K562 (cell line): ENCODE data around the gene GABBR1. TPM values are rescaled to one million over a fixed set of nuclear protein-coding genes. Genes with fewer than 3 reads are reported as not detected.

Experiments
- ATAC-seq: fragments of 200-7000 bp; cut with Tn5 transposase; 3 replicates; pipeline ENCODE4 v1.9.1; 2020; ENCODE audit warnings: moderate library complexity
- BruUV-seq: library from RNA; stranded (reverse); fragments of 400-500 nt; replicated peaks from 2 replicates; lab custom pipeline; 2021; lab: Mats Ljungman, UMichigan
- CTCF ChIA-PET: fragments of 300-600 bp; formaldehyde crosslinking; extraction: SDS; loops from one replicate; lab custom pipeline; 2021; ENCODE audit warnings: low intra/inter-chr PET ratio; lab: Yijun Ruan, JAX
- POLR2A ChIA-PET: fragments of 300-600, 350-650 bp; sonication (Branson Sonifier 250); formaldehyde crosslinking; extraction: SDS; loops from one replicate; lab custom pipeline; 2021; ENCODE audit warnings: antibody characterized with exemption, inconsistent platforms; lab: Yijun Ruan, JAX
- DNase-seq, 4 experiments: peaks; one replicate each; pipeline versions ENCODE4 v3.0.0 to v3.0.0-alpha.2; 2011 to 2018; ENCODE audit warnings: low spot score in 3 of 4, mixed read lengths in 3 of 4; ENCODE audit errors: extremely low read depth in 1 of 4
- FAIRE-seq: peaks from 2 replicates; lab custom pipeline; 2011; peaks lifted over from hg19 to GRCh38; lab: Jason Lieb, UNC
- H2AFZ ChIP-seq: 2 replicates; pipeline ENCODE4 v1.6.0; 2011; ENCODE audit warnings: low read depth, low read length, control low read depth, inconsistent platforms
- H3K27ac ChIP-seq: fragments of 200-600 bp; 3 replicates; pipeline ENCODE4 v1.8.0; 2011; ENCODE audit warnings: low read depth, mild to moderate bottlenecking, control low read depth, inconsistent platforms, low read length, moderate library complexity, mixed read lengths; ENCODE audit errors: extremely low read depth
- H3K27me3 ChIP-seq, 2 experiments: fragments of 300-600 bp in 1 of 2; 2 replicates in 1 of 2; 3 replicates in 1 of 2; pipeline versions ENCODE4 v1.6.0 to v1.8.0; 2011; ENCODE audit warnings: inconsistent platforms in 2 of 2, low read length in 2 of 2, mild to moderate bottlenecking in 1 of 2, mixed read lengths in 1 of 2, moderate library complexity in 1 of 2; ENCODE audit not compliant: control insufficient read depth in 2 of 2, insufficient read depth in 2 of 2
- H3K36me3 ChIP-seq: fragments of 300-600 bp; 3 replicates; pipeline ENCODE4 v1.8.0; 2011; ENCODE audit warnings: mild to moderate bottlenecking, low read length, inconsistent platforms; ENCODE audit not compliant: control insufficient read depth, insufficient read depth
- H3K4me1 ChIP-seq, 2 experiments: fragments of 200-600 bp in 1 of 2; replicated peaks in 1 of 2; 2 replicates in 1 of 2; 3 replicates in 1 of 2; pipeline versions ENCODE4 v1.5.1 to v1.8.0; 2011; ENCODE audit warnings: inconsistent platforms in 2 of 2, low read length in 2 of 2, mild to moderate bottlenecking in 1 of 2, mixed read lengths in 1 of 2, moderate library complexity in 1 of 2; ENCODE audit not compliant: control insufficient read depth in 2 of 2, insufficient read depth in 2 of 2
- H3K4me2 ChIP-seq: 2 replicates; pipeline ENCODE4 v1.6.1; 2011; ENCODE audit warnings: low read length, control low read depth, inconsistent platforms, mixed read lengths; ENCODE audit not compliant: insufficient read depth
- H3K4me3 ChIP-seq: fragments of 200-600 bp; sonication (generic), shearing (Covaris generic); 2 replicates; pipeline ENCODE4 v1.5.1; 2016; ENCODE audit warnings: control low read depth, inconsistent platforms
- H3K79me2 ChIP-seq: fragments of 200-600 bp; 3 replicates; pipeline ENCODE4 v1.8.0; 2011; ENCODE audit warnings: low read length, inconsistent platforms; ENCODE audit not compliant: control insufficient read depth, insufficient read depth
- H3K9ac ChIP-seq, 2 experiments: 2 replicates each; pipeline versions ENCODE4 v1.6.0 to v1.6.1; 2011; ENCODE audit warnings: low read depth in 2 of 2, low read length in 2 of 2, control low read depth in 1 of 2, inconsistent platforms in 1 of 2, mild to moderate bottlenecking in 1 of 2, mixed read lengths in 1 of 2; ENCODE audit not compliant: insufficient read depth in 1 of 2
- H3K9me1 ChIP-seq: one replicate; pipeline ENCODE4 v1.6.0; 2011; ENCODE audit warnings: inconsistent platforms, mild to moderate bottlenecking, low read length, moderate library complexity; ENCODE audit not compliant: control insufficient read depth, insufficient read depth
- H3K9me3 ChIP-seq: replicated peaks from 2 replicates; pipeline ENCODE4 v1.5.1; 2011; ENCODE audit warnings: low read depth, low read length, inconsistent platforms; ENCODE audit not compliant: control insufficient read depth, insufficient read depth
- H4K20me1 ChIP-seq: replicated peaks from 2 replicates; pipeline ENCODE4 v1.6.1; 2011; ENCODE audit warnings: low read length, inconsistent platforms, mixed read lengths; ENCODE audit not compliant: control insufficient read depth, insufficient read depth
- CBFB ChIP-seq: sonication (generic); formaldehyde crosslinking; IDR thresholded peaks from 2 replicates; pipeline ENCODE4 v1.4.0; 2020; ENCODE audit warnings: mild to moderate bottlenecking, missing genetic modification reagents
- POLR2B ChIP-seq: fragments of 450-650 bp; IDR thresholded peaks from 2 replicates; pipeline ENCODE4 v1.6.1; 2018; ENCODE audit warnings: low read depth; ENCODE audit not compliant: partially characterized antibody
- SAP30 ChIP-seq: fragments of 200-600 bp; sonication (generic); IDR thresholded peaks from 2 replicates; pipeline ENCODE4 v1.6.1; 2012; ENCODE audit warnings: borderline replicate concordance, low read depth, mild to moderate bottlenecking, moderate library complexity, low read length, control low read depth, inconsistent platforms; ENCODE audit not compliant: insufficient read depth, poor library complexity, severe bottlenecking
- SUPT5H ChIP-seq: fragments of 450-650 bp; IDR thresholded peaks from 2 replicates; pipeline ENCODE4 v1.6.1; 2016
- TBL1XR1 ChIP-seq, 2 experiments: IDR thresholded peaks; 2 replicates each; pipeline ENCODE4 v1.6.1; 2012; ENCODE audit warnings: improper control_type of control experiment in 2 of 2, low read length in 2 of 2, mild to moderate bottlenecking in 1 of 2
- THRAP3 ChIP-seq: fragments of 450-650 bp; IDR thresholded peaks from 2 replicates; pipeline ENCODE4 v1.6.1; 2016; ENCODE audit warnings: mild to moderate bottlenecking, inconsistent platforms, borderline replicate concordance
- ZNF133 ChIP-seq: fragments of 250-450 bp; sonication (Bioruptor Pico); IDR thresholded peaks from 2 replicates; pipeline ENCODE4 v1.4.0; 2020; ENCODE audit warnings: mild to moderate bottlenecking
- ZNF431 ChIP-seq: sonication (generic); formaldehyde crosslinking; IDR thresholded peaks from 2 replicates; pipeline ENCODE4 v1.8.0; 2022; ENCODE audit warnings: mild to moderate bottlenecking, missing genetic modification reagents
- ZNF778 ChIP-seq: fragments of 450-650 bp; formaldehyde crosslinking; IDR thresholded peaks from 2 replicates; pipeline ENCODE4 v1.4.0; 2020; ENCODE audit warnings: mild to moderate bottlenecking, moderate library complexity
- WGBS: fragments of 100-300 bp; shearing (Covaris generic); methylation state at CpG from one replicate; pipeline ENCODE4 v1.1.6; 2016; ENCODE audit warnings: low coverage, mixed read lengths; ENCODE audit not compliant: insufficient coverage; ENCODE audit errors: missing lambda C conversion rate; 5-methylcytosine and 5-hydroxymethylcytosine counted together
- in situ Hi-C: fragments of 300-500 bp; cut with MboI; formaldehyde crosslinking; loops from 4 replicates; pipeline ENCODE4 v1.15.0; 2018; ENCODE audit warnings: inconsistent platforms, mixed read lengths
- intact Hi-C: fragments of 100-400 bp; cut with micrococcal nuclease; formaldehyde crosslinking; loops from 2 replicates; pipeline ENCODE4 v1.14.2; 2022
- polyA plus RNA-seq, 8 experiments: library from polyadenylated mRNA; depleted of rRNA in 4 of 8; stranded (reverse) in 5 of 8; unstranded in 3 of 8; fragments of >200 nt; fragmentation: Nextera tagmentation in 2 of 8; fragmentation: Illumina TruSeq in 1 of 8; extraction: Ambion mirVana in 2 of 8; extraction: Trizol in 1 of 8; gene quantifications; 2 replicates each; pipeline versions ENCODE4 v1.2.1 to v1.2.3, GENCODE V29; 2011 to 2014; ENCODE audit warnings: inconsistent platforms in 1 of 8, missing spikeins in 1 of 8
- total RNA-seq, 7 experiments: library from RNA; depleted of rRNA in 6 of 7; stranded (reverse); fragments of >200 nt in 6 of 7; fragmentation: Illumina TruSeq in 2 of 7; extraction: Trizol in 2 of 7; gene quantifications; 2 replicates each; pipeline versions ENCODE4 v1.2.1 to v1.2.3, GENCODE V29; 2011 to 2021; ENCODE audit warnings: low replicate concordance in 1 of 7
- TF ChIP-seq, protein P1 (sequence below): IDR thresholded peaks from 3 replicates; pipeline ENCODE4 v1.6.1; 2011; ENCODE audit warnings: borderline replicate concordance, mild to moderate bottlenecking; ENCODE audit not compliant: insufficient read length, insufficient read depth
- TF ChIP-seq, protein P2 (sequence below): sonication (generic); formaldehyde crosslinking; IDR thresholded peaks from 2 replicates; pipeline ENCODE4 v1.8.1; 2023; ENCODE audit warnings: missing genetic modification reagents, mild to moderate bottlenecking, borderline replicate concordance

GABBR1 gene
- total and polyA plus RNA-seq, 9 of the 15 experiments (the other 6 are each of a cell fraction or from before 2014, with no cell fraction given) = 2.2 to 48.3 (median 20.8) TPM

DNA sequence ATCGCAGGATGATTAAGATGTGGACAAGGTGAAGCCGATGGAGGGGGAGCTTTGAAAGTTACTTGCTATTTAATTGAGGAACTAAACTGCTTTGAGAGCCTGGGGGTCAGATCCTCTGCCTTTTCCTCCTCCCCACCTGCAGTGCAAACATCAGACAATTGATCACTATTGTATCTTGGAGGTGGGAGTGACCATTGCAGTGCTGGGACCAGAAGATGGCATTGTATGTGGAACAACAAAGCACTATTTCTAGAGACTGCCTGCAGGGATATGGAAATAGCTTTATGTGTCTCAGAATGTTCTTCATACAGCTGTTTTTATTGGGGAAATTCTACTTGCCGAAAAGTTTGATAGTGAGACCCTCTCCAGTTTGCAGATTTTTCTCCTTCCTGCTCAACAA lies 28.1 kb upstream of the GABBR1 start:
- no peak overlapping the region for H3K9ac ChIP-seq
- 15% methylated on average over 3 of the region's 3 CpGs for WGBS
- no peaks in the 10 kb centered on the region for H3K4me1 ChIP-seq
- no peak overlapping the region for H2AFZ ChIP-seq
- H3K79me2 ChIP-seq = no peaks in the 10 kb centered on the region
- no peak overlapping the region for H3K4me3 ChIP-seq
- no peak overlapping the region for H3K4me2 ChIP-seq
- TF ChIP-seq SAP30 (no peak), CBFB (no peak), ZNF778 (CRISPR knock-in tag) (no peak), SUPT5H (no peak)
- BruUV-seq = no TSS peak
- ChIA-PET POLR2A (interaction anchor here (1.2 to 1.4 kb wide), 2 partner anchors 11 to 88 kb away, joined by 3 to 4 read pairs; no protein-coding TSS in a partner anchor), CTCF (no interaction called here)
- H3K9me1 ChIP-seq = no peaks in the 10 kb centered on the region
- ATAC-seq = no peak
- no peak overlapping the region for H3K27ac ChIP-seq
- H3K36me3 ChIP-seq = no peaks in the 10 kb centered on the region
- FAIRE-seq = no peak
- intact Hi-C loops (no loop called here), in situ Hi-C loops (no loop called here)
- DNase-seq = no peak
- H3K27me3 ChIP-seq = peaks cover 41 to 57% of the 10 kb centered on the region in 2 experiments
- no peaks in the 10 kb centered on the region for H3K9me3 ChIP-seq
- no peaks in the 10 kb centered on the region for H4K20me1 ChIP-seq

DNA sequence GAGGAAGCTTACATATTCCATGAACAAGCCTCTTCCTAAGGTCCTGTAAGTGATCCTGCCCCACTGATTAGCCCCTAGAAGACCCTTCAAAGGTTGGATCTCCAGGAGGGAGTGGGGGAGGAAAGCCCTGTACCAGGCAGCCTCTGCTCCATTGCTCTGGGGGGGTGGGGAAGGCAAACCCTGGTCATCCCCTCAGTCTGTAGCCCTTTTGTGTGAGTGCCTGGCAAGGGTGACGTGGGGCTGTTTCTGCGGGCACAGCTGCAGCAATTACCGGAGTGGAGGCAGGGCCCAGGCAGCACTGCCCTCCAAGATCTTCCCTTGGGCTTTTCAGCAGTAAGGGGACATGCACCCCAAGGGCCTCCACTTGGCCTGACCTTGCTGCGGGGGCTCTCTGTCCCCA lies 23.8 kb upstream of the GABBR1 start, which contains the start of gene MOG:
Gene MOG, plus strand, starts transcription at position 295 of the 400 bp plus-strand sequence. CDS start 118 bp downstream, outside the sequence.
- POLR2A ChIA-PET = interaction anchor here (0.7 kb wide), 3 partner anchors 25 to 562 kb away, joined by 3 to 5 read pairs (median 3); no protein-coding TSS in a partner anchor
- DNase-seq (peak in 1 of 4 experiments; percentile 5), FAIRE-seq (no peak), ATAC-seq (no peak)
- WGBS = 0% methylated on average over 4 of the region's 4 CpGs
- H3K4me3 ChIP-seq = no peak within 1 kb of the TSS
- no peaks in the 10 kb centered on the region for H3K36me3 ChIP-seq
- no peaks in the 10 kb centered on the region for H3K79me2 ChIP-seq
- H3K27me3 ChIP-seq = peaks cover 40 to 60% of the 10 kb centered on the region in 2 experiments
- H2AFZ ChIP-seq = no peak within 1 kb of the TSS
- BruUV-seq = no TSS peak
- no peaks in the 10 kb centered on the region for H3K4me1 ChIP-seq
- intact Hi-C loops = no loop called here
- in situ Hi-C loops = no loop called here
- H3K27ac ChIP-seq = no peak within 1 kb of the TSS
- H3K4me2 ChIP-seq = no peak within 1 kb of the TSS
- H3K9me1 ChIP-seq = no peaks in the 10 kb centered on the region
- H4K20me1 ChIP-seq = no peaks in the 10 kb centered on the region
- no peak within 1 kb of the TSS for H3K9ac ChIP-seq
- CTCF ChIA-PET = no interaction called here
- H3K9me3 ChIP-seq = no peaks in the 10 kb centered on the region
- no peak for TF ChIP-seq ZNF133
- TF ChIP-seq, protein P1, sequence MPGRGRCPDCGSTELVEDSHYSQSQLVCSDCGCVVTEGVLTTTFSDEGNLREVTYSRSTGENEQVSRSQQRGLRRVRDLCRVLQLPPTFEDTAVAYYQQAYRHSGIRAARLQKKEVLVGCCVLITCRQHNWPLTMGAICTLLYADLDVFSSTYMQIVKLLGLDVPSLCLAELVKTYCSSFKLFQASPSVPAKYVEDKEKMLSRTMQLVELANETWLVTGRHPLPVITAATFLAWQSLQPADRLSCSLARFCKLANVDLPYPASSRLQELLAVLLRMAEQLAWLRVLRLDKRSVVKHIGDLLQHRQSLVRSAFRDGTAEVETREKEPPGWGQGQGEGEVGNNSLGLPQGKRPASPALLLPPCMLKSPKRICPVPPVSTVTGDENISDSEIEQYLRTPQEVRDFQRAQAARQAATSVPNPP = no peak
- no peak for TF ChIP-seq THRAP3
- TF ChIP-seq ZNF431 = no peak
- no peak for TF ChIP-seq TBL1XR1 (IDR thresholded peaks at IDR 0.05; ENCODE audit: low read length in 2 of 2)
- TF ChIP-seq POLR2B = no peak
- TF ChIP-seq, protein P2, sequence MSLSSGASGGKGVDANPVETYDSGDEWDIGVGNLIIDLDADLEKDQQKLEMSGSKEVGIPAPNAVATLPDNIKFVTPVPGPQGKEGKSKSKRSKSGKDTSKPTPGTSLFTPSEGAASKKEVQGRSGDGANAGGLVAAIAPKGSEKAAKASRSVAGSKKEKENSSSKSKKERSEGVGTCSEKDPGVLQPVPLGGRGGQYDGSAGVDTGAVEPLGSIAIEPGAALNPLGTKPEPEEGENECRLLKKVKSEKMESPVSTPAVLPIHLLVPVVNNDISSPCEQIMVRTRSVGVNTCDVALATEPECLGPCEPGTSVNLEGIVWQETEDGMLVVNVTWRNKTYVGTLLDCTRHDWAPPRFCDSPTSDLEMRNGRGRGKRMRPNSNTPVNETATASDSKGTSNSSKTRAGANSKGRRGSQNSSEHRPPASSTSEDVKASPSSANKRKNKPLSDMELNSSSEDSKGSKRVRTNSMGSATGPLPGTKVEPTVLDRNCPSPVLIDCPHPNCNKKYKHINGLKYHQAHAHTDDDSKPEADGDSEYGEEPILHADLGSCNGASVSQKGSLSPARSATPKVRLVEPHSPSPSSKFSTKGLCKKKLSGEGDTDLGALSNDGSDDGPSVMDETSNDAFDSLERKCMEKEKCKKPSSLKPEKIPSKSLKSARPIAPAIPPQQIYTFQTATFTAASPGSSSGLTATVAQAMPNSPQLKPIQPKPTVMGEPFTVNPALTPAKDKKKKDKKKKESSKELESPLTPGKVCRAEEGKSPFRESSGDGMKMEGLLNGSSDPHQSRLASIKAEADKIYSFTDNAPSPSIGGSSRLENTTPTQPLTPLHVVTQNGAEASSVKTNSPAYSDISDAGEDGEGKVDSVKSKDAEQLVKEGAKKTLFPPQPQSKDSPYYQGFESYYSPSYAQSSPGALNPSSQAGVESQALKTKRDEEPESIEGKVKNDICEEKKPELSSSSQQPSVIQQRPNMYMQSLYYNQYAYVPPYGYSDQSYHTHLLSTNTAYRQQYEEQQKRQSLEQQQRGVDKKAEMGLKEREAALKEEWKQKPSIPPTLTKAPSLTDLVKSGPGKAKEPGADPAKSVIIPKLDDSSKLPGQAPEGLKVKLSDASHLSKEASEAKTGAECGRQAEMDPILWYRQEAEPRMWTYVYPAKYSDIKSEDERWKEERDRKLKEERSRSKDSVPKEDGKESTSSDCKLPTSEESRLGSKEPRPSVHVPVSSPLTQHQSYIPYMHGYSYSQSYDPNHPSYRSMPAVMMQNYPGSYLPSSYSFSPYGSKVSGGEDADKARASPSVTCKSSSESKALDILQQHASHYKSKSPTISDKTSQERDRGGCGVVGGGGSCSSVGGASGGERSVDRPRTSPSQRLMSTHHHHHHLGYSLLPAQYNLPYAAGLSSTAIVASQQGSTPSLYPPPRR (CRISPR knock-in tag) = no peak
